Naive thymus-derived CD8-positive, alpha-beta T cell (primary cell): ENCODE data around the gene BACH2. TPM values are rescaled to one million over a fixed set of nuclear protein-coding genes. Genes with fewer than 3 reads are reported as not detected.

Experiments
- ATAC-seq, 2 donors: fragments of 150-1000 bp; cut with Tn5 transposase in 1 of 2; sonication (Bioruptor Pico), chemical (Tn5 transposase) in 1 of 2; 1 replicate in 1 of 2; 2 replicates in 1 of 2; pipeline ENCODE4 v1.10.0; 2021; ENCODE audit warnings: mild to moderate bottlenecking in 2 of 2, moderate library complexity in 2 of 2
- POLR2A ChIA-PET: fragments of 350-600 bp; sonication (Branson Sonifier 250); formaldehyde crosslinking; loops from one replicate; lab custom pipeline; 2021; ENCODE audit warnings: antibody characterized with exemption; lab: Charles Lee
- DNase-seq, 10 donors: peaks; one replicate each; pipeline versions ENCODE4 v3.0.0 to v3.0.0-alpha.2; 2020 to 2022
- H3K27ac Mint-ChIP-seq, 10 donors: one replicate each; pipeline ENCODE4 v1.8.0; 2020 to 2022; ENCODE audit warnings: mild to moderate bottlenecking in 10 of 10, mixed read lengths in 10 of 10, moderate library complexity in 4 of 10, inconsistent platforms in 1 of 10
- H3K27me3 Mint-ChIP-seq, 5 donors: one replicate each; pipeline ENCODE4 v1.8.0; 2021 to 2022; ENCODE audit warnings: mixed read lengths in 5 of 5
- H3K36me3 Mint-ChIP-seq, 3 donors: one replicate each; pipeline ENCODE4 v1.8.0; 2020 to 2022; ENCODE audit warnings: mixed read lengths in 3 of 3, mild to moderate bottlenecking in 2 of 3, inconsistent platforms in 1 of 3
- H3K4me1 Mint-ChIP-seq, 4 donors: one replicate each; pipeline ENCODE4 v1.8.0; 2021 to 2022; ENCODE audit warnings: mixed read lengths in 4 of 4
- H3K4me3 Mint-ChIP-seq, 10 donors: one replicate each; pipeline ENCODE4 v1.8.0; 2020 to 2022; ENCODE audit warnings: mild to moderate bottlenecking in 10 of 10, mixed read lengths in 10 of 10, moderate library complexity in 6 of 10, inconsistent platforms in 1 of 10
- H3K9me3 Mint-ChIP-seq, 9 donors: one replicate each; pipeline ENCODE4 v1.8.0; 2020 to 2022; ENCODE audit warnings: mixed read lengths in 9 of 9, mild to moderate bottlenecking in 3 of 9, inconsistent platforms in 1 of 9, moderate library complexity in 1 of 9
- polyA plus RNA-seq, 3 donors: library from polyadenylated mRNA; unstranded; fragments of 300-500 nt; fragmentation: Illumina TruSeq; gene quantifications; one replicate each; pipeline ENCODE4 v1.2.3, GENCODE V29; 2021
- total RNA-seq, 8 experiments: library from RNA in 2 of 8; stranded (reverse) in 2 of 8; gene quantifications; one replicate each; pipeline ENCODE4 v1.2.3 and lab custom pipeline; 2021 to 2026

BACH2 gene
- total and polyA plus RNA-seq, 5 experiments from 2014 or later = 17.5 to 126 (median 29.3) TPM

DNA sequence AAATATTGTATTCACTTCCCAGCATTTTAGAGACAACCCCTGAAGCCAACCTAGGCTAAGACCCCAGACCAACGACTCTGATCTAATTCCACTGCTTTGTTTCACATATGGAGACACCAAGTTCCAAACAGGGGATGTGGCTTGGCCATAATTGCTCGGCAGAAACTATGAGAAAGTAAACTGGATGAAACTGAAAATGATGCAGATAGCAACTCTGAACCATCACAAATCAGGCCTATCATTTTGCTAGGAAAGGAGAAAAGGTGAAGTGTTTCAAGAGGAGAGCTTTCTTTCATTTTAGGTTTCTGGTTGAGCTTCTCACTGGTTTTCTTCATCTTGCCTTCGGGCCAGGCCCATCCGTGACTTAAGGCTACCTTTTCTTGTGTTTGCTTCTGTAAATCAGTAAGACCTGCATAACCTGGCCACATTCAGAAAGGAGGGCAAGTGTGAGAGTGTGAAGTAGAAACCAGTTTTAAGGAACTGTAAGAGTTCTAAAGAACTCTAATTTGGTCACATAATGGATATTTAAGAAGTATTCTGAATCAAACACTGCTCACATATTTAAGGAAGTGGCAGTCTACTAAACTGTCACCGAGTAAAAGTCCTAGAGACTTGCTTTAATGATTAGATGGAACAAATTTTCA lies 105.8 kb downstream of the BACH2 start:
- DNase-seq = no peak
- H3K36me3 Mint-ChIP-seq = peaks cover 0 to 5% (median 2%) of the 10 kb centered on the region in 3 donors

DNA sequence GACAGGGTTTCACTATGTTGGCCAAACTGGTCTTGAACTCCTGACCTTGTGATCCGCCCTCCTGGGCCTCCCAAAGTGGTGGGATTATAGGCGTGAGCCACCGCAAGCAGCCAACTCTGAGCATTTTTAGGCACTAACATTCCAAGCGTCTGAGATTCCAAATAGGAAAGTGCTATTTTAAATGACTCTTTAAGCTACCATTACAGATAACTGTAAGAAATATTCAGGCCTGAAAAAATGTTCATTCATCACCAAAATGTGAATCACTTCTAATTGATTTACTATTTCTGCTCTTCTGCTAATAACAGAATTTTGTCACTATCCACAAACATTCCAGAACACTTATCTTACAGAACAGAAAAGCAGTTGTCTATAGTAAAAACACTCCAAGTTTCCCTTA lies 106.5 kb downstream of the BACH2 start:
- H3K27me3 Mint-ChIP-seq = no peaks in the 10 kb centered on the region
- H3K4me3 Mint-ChIP-seq = peak overlapping the region in 8 of 10 donors; percentile 34 to 73 (median 54)
- DNase-seq (no peak), ATAC-seq (no peak)
- H3K4me1 Mint-ChIP-seq = peaks cover 32 to 94% (median 76%) of the 10 kb centered on the region in 4 donors
- POLR2A ChIA-PET = interaction anchor here (0.9 to 2.4 kb wide), 5 partner anchors 12 to 108 kb away, joined by 3 to 12 read pairs (median 3); no protein-coding TSS in a partner anchor
- peaks cover 0 to 5% (median 2%) of the 10 kb centered on the region in 3 donors for H3K36me3 Mint-ChIP-seq
- peak overlapping the region; percentile 62 to 99 (median 94) for H3K27ac Mint-ChIP-seq
- H3K9me3 Mint-ChIP-seq = no peaks in the 10 kb centered on the region

More for the DNA sequence above, 105.8 kb downstream of the BACH2 start:
- POLR2A ChIA-PET = interaction anchor here (0.7 to 1.3 kb wide), 5 partner anchors 11 to 76 kb away, joined by 3 to 5 read pairs (median 3); no protein-coding TSS in a partner anchor
- Mint-ChIP-seq H3K4me3 (peak overlapping the region; percentile 49 to 77 (median 68)), H3K4me1 (peaks cover 34 to 94% (median 79%) of the 10 kb centered on the region in 4 donors), H3K27ac (peak overlapping the region; percentile 62 to 99 (median 94)), H3K27me3 (no peaks in the 10 kb centered on the region), H3K9me3 (no peaks in the 10 kb centered on the region)
- no peak for ATAC-seq

DNA sequence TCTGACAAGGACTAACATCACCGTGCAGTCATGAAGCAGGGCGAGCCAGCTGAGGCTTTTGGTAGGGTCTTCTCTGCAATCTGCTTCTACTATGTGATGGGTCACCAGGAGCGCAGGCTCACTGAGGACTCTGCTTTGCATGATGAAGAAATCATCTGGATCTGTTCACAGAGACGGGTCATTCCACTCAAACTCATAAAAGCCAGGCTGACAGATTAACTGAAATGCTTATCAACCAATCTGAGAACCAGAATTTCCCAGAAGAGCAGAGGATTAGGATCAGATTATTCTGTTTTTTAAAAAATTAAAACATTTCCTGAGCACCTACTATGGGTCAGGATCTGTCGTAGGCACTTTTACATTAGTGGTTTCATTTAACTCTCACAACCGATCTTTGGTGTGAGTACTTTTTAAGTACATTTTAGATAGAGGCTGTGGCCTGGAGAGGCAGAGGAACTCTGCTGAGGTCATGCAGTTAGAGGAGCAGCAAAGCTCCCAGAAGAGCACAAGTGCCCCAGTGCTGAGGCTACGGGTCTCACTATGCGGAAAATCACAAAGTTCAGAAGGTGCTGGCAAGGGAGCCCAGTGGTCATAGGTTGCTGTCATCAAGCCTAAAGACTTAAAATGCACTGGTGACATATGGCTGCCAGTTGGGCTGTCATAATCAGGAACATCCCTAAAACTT lies 109.1 kb downstream of the BACH2 start:
- peak; percentile 46 to 52 for ATAC-seq
- H3K36me3 Mint-ChIP-seq = peaks cover 0 to 2% (median 2%) of the 10 kb centered on the region in 3 donors
- POLR2A ChIA-PET = interaction anchor here (1.2 to 2.7 kb wide), 6 partner anchors 14 to 109 kb away, joined by 3 to 15 read pairs (median 6); partner anchors contain the start of gene BACH2

DNA sequence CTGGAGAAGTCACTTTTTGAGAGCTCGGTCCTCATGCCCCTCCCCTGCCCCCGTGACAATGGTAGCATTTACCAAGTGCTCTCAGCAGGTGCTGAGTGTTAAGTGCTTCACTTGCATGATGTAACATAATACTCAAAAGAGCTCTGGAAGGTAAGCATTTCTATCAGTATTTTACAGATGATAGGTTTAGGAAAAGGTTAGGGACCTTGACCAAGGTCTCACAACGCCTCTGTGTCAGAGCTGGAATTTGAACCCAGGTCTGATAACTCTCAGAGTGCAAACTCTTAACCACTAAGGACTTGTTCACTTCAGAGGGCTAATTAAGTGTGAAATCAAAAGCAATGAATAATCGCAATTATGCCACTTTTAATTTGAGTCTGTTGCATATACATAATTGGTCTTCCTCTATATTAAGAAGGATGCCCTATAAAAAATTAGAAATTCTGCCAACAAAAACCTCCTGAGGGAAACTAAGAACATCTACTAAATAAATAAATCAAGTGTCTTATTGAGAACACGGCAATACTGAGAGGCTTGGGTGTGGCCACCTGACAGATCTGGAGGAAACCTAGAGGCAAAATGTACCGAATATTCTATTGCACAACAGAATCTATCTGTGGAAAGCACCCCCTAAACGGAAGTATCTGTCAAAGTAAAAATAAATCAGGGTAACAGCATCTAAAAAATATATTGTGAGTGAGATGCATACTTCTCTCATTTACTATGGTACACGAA lies 109.8 kb downstream of the BACH2 start:
- H3K9me3 Mint-ChIP-seq = no peaks in the 10 kb centered on the region
- peaks cover 0 to 2% (median 2%) of the 10 kb centered on the region in 3 donors for H3K36me3 Mint-ChIP-seq
- ATAC-seq (peak; percentile 73 to 86), DNase-seq (peak in 7 of 10 donors; percentile 36 to 77 (median 45))
- POLR2A ChIA-PET = interaction anchor here (0.8 to 2.7 kb wide), 11 partner anchors 9 to 834 kb away, joined by 3 to 15 read pairs (median 3); partner anchors contain the start of gene BACH2
- peaks cover 36 to 92% (median 81%) of the 10 kb centered on the region in 4 donors for H3K4me1 Mint-ChIP-seq
- H3K27me3 Mint-ChIP-seq = no peaks in the 10 kb centered on the region
- peak overlapping the region; percentile 93 to 100 (median 98) for H3K27ac Mint-ChIP-seq
- H3K4me3 Mint-ChIP-seq = peak overlapping the region; percentile 54 to 89 (median 79)

More for the DNA sequence above, 109.1 kb downstream of the BACH2 start:
- peak overlapping the region; percentile 93 to 100 (median 98) for H3K27ac Mint-ChIP-seq
- H3K4me1 Mint-ChIP-seq = peaks cover 31 to 92% (median 78%) of the 10 kb centered on the region in 4 donors
- H3K9me3 Mint-ChIP-seq = no peaks in the 10 kb centered on the region
- H3K4me3 Mint-ChIP-seq = peak overlapping the region; percentile 54 to 89 (median 79)
- peak in 1 of 10 donors; percentile 28 for DNase-seq
- H3K27me3 Mint-ChIP-seq = no peaks in the 10 kb centered on the region

DNA sequence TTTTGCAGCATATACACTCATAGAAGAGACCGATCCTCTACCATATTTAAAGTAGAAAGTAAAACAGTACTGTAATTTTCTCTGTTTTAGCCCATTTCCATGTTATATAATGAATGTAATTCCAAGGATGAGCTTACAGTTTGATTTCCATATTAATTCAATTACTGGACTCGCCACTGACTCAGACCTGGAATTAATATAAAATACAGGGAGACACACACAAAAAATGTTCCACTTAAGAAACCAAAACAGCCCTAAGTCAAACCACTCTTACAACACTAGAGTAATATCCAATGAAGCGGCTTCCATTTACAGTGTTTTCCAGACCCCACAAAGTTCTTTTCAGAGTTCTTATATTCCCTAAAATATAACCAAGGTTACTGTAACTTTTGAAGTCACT lies 110.6 kb downstream of the BACH2 start:
- H3K36me3 Mint-ChIP-seq = peaks cover 0 to 4% (median 2%) of the 10 kb centered on the region in 3 donors
- POLR2A ChIA-PET = interaction anchor here (1.0 to 2.7 kb wide), 10 partner anchors 8 to 111 kb away, joined by 3 to 15 read pairs (median 3); partner anchors contain the start of gene BACH2

DNA sequence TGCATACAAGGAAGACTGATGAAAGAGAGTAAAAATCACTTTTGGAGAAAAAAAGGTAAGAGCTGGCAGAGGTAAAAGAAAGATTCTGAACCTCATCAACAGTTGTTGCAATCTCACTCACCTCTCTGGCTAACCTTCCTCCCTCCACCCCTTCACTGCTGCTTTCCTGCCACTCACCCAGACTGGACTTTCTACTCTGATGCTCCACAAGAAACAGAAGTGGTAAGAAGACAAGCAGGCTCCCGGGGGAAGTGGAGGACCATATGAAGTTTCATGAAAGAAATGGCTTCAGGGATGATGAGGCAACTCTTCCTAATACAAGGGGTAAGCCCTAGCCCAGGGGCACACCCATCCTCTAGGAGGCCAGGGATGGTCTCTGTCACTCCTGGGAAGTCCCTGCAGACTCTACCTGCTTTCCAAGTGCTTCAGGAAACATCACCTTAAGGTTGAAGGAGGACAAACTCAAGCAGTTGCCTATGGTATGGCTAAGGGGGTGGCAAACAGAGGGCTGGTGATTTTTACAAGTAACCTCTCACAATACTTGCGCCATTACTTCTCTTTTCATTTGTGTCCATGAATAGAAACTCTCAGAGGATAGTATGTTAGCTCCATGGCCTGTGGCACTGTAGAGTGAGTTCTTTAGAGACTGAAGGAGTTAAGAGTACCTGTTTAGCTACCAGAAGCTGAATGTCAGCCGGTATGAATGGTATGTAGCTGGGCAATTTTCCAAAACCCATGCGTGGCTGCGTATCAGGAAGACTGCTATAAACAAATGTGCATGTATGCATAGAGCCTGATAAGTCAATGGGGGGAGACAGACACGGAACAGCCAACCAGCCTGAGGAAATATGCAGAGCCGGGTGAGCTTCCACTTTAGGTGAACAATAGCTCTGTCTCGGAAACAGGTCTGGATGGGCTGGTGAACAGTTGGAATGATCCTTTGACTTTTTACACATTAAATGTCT lies 112.0 kb downstream of the BACH2 start:
- Mint-ChIP-seq H3K9me3 (no peaks in the 10 kb centered on the region), H3K4me3 (peak overlapping the region; percentile 40 to 83 (median 62)), H3K36me3 (peaks cover 0 to 5% (median 5%) of the 10 kb centered on the region in 3 donors), H3K27ac (peak overlapping the region; percentile 65 to 99 (median 94)), H3K4me1 (peaks cover 33 to 84% (median 74%) of the 10 kb centered on the region in 4 donors), H3K27me3 (no peaks in the 10 kb centered on the region)
- DNase-seq = peak in 7 of 10 donors; percentile 22 to 71 (median 44)
- POLR2A ChIA-PET = interaction anchor here (0.6 to 1.8 kb wide), 7 partner anchors 17 to 209 kb away, joined by 3 to 6 read pairs (median 5); partner anchors contain the start of gene BACH2
- ATAC-seq = peak; percentile 35 to 50

More for the DNA sequence above, 110.6 kb downstream of the BACH2 start:
- DNase-seq = no peak
- no peak for ATAC-seq
- Mint-ChIP-seq H3K27ac (peak overlapping the region; percentile 93 to 100 (median 98)), H3K4me3 (peak overlapping the region in 8 of 10 donors; percentile 16 to 89 (median 72)), H3K9me3 (no peaks in the 10 kb centered on the region), H3K27me3 (no peaks in the 10 kb centered on the region), H3K4me1 (peaks cover 38 to 91% (median 80%) of the 10 kb centered on the region in 4 donors)

DNA sequence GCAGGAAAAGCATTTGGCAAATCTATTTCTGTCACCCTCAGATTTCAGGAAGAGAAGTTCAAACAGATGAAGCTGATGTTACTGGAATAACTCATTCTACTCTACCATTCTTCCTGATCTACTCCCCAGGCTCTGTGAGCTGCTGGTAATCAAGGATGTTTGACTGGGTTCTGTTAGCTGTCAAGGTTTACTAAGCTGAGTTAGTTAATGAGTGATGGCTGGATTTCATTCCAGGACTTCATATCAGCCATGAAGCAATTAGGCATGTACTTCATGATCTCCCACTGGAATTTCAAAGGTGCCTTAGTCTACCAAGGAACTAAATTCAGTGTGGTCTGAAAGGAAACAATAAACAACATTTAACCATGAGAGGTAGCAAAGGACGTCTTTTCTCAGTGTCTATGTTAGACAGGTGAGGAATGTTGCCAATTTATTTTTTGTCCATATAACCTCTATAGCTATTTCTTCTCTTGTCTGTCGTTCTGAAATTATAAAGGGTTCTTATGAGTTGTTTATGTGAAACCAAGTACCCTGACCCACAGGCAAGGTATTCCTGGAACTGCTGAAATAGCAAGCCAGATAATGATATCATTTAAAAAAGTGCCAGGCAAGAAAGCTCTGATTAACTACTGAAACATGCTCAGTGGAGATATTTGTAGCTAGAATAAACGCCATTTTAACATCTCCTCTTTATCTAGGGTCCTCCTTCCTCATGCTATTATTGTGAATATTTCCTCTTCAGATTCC lies 112.9 kb downstream of the BACH2 start:
- no peak for ATAC-seq
- peaks cover 30 to 85% (median 77%) of the 10 kb centered on the region in 4 donors for H3K4me1 Mint-ChIP-seq
- DNase-seq = no peak

DNA sequence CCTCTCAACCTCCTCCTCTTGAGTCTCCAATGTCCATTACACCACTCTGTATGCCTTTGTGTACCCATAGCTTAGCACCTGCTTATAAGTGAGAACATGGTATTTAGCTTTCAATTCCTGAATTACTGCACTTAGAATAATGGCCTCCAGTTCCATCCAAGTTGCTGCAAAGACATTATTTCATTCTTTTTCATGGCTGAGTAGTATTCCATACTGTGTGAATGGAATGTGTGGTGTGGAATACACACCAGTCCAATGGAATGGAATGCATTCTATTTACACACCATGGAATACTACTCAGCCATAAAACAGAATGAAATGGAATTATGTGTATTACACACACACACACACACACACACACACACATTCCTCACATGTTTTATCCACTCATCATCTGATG lies 116.1 kb downstream of the BACH2 start:
- H3K4me1 Mint-ChIP-seq = peaks cover 42 to 88% (median 84%) of the 10 kb centered on the region in 4 donors
- no peak for ATAC-seq
- no peak for DNase-seq
- H3K9me3 Mint-ChIP-seq = no peaks in the 10 kb centered on the region
- H3K4me3 Mint-ChIP-seq = no peak overlapping the region
- H3K27me3 Mint-ChIP-seq = no peaks in the 10 kb centered on the region
- peaks cover 0 to 5% (median 3%) of the 10 kb centered on the region in 3 donors for H3K36me3 Mint-ChIP-seq
- POLR2A ChIA-PET = interaction anchor here (1.2 kb wide), 1 partner anchor 94 kb away, joined by 3 read pairs; no protein-coding TSS in a partner anchor
- peak overlapping the region in 6 of 10 donors; percentile 4 to 85 (median 76) for H3K27ac Mint-ChIP-seq

More for the DNA sequence above, 112.9 kb downstream of the BACH2 start:
- Mint-ChIP-seq H3K9me3 (no peaks in the 10 kb centered on the region), H3K36me3 (peaks cover 0 to 5% (median 3%) of the 10 kb centered on the region in 3 donors), H3K27me3 (no peaks in the 10 kb centered on the region), H3K4me3 (peak overlapping the region in 7 of 10 donors; percentile 17 to 83 (median 41)), H3K27ac (peak overlapping the region; percentile 65 to 99 (median 94))
- POLR2A ChIA-PET = interaction anchor here (0.9 to 1.6 kb wide), 4 partner anchors 26 to 210 kb away, joined by 3 to 6 read pairs (median 5); no protein-coding TSS in a partner anchor

DNA sequence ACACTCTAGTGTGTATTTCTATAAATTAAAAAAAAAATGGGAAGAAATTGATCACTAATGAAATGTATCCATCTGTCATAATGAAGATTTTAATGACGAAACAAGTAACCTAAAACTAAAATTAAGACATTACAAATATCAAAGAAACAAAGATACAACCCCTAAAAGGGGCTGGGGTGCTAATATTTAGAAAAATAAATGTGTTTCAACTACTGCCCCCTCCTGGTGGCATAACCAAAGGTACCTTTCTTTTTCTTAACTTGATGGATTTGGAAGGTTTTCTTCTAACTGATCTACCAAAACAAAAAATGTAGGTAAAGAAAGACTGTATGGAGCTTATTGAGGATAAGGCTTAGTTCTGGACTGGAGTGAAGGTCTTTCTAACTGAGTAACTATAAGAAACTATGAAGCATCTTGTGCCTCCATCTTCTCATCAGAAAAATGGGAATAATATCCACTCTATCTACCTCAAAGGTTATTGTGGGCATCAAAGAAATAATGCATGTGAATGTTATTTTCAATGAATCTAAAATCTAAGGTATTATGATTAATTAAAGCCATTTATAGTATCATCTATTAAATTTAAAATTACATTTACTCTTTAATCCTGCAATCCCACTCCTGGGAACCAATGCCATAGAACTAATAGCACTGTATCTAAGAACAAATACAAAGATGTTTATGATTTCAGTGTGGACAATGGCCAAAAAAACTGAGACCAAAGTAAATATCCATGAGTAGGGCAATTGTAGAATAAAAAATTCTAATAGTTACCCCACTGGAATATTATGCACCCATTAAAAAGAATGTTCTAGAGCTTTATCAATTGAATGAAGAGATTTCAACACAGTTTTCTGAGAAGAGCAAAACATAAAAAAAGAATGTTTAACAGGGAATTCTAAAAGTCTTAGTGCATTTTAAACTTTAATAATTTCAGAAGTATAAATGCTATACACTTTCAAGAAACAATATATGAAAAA lies 117.2 kb downstream of the BACH2 start:
- no peak for ATAC-seq
- Mint-ChIP-seq H3K36me3 (peaks cover 0 to 5% (median 3%) of the 10 kb centered on the region in 3 donors), H3K9me3 (no peaks in the 10 kb centered on the region), H3K27ac (peak overlapping the region; percentile 65 to 96 (median 86)), H3K4me1 (peaks cover 38 to 88% (median 85%) of the 10 kb centered on the region in 4 donors), H3K4me3 (peak overlapping the region in 1 of 10 donors; percentile 68), H3K27me3 (no peaks in the 10 kb centered on the region)
- POLR2A ChIA-PET = interaction anchor here (1.2 to 2.3 kb wide), 4 partner anchors 7 to 95 kb away, joined by 3 to 6 read pairs (median 5); no protein-coding TSS in a partner anchor
- peak in 2 of 10 donors; percentile 48 to 54 for DNase-seq
